Mononuclear cell (primary cell): ENCODE data around the gene PIK3CD. TPM values are rescaled to one million over a fixed set of nuclear protein-coding genes. Genes with fewer than 3 reads are reported as not detected.

Source experiments
- H3K27me3 ChIP-seq: 2 replicates; pipeline ENCODE4 v1.6.0; 2011; ENCODE audit warnings: low read length, control low read depth; ENCODE audit not compliant: insufficient read depth
- H3K4me1 ChIP-seq: 2 replicates; pipeline ENCODE4 v1.5.1; 2011; ENCODE audit warnings: mild to moderate bottlenecking, low read length, control low read depth; ENCODE audit not compliant: insufficient read depth
- H3K4me3 ChIP-seq: 2 replicates; pipeline ENCODE4 v1.5.1; 2011; ENCODE audit warnings: mild to moderate bottlenecking, low read length, moderate library complexity
- H3K9me3 ChIP-seq: 2 replicates; pipeline ENCODE4 v1.5.1; 2011; ENCODE audit warnings: low read depth, mild to moderate bottlenecking, control low read depth, low read length
- total RNA-seq: library from RNA; depleted of rRNA; stranded (reverse); fragments of >200 nt; gene quantifications from one replicate; pipeline ENCODE4 v1.2.3, GENCODE V29; 2012

The PIK3CD gene
- total RNA-seq, 1 donor = 126 TPM

- peaks cover 9% of the 10 kb centered on the region for H3K4me1 ChIP-seq
- H3K4me3 ChIP-seq = no peak overlapping the region
- no peaks in the 10 kb centered on the region for H3K9me3 ChIP-seq
- H3K27me3 ChIP-seq = no peaks in the 10 kb centered on the region
These were observed 112.4 kb downstream of the PIK3CD start for GRCh38 chr1:9763914-9764313.

GRCh38 chr1:9764550-9764949 is 113.0 kb downstream of the PIK3CD start:
- Histone ChIP-seq H3K4me3 (no peak overlapping the region), H3K27me3 (no peaks in the 10 kb centered on the region), H3K9me3 (no peaks in the 10 kb centered on the region)

GRCh38 chr1:9766759-9767442 is 115.4 kb downstream of the PIK3CD start:
- no peaks in the 10 kb centered on the region for H3K4me1 ChIP-seq
- H3K27me3 ChIP-seq = no peaks in the 10 kb centered on the region
- H3K9me3 ChIP-seq = no peaks in the 10 kb centered on the region
- H3K4me3 ChIP-seq = no peak overlapping the region

More at GRCh38 chr1:9764550-9764949, 113.0 kb downstream of the PIK3CD start:
- H3K4me1 ChIP-seq = peaks cover 7% of the 10 kb centered on the region

GRCh38 chr1:9767964-9768668 is 116.6 kb downstream of the PIK3CD start:
- H3K27me3 ChIP-seq = no peaks in the 10 kb centered on the region
- no peaks in the 10 kb centered on the region for H3K4me1 ChIP-seq
- H3K4me3 ChIP-seq = no peak overlapping the region
- no peaks in the 10 kb centered on the region for H3K9me3 ChIP-seq

DNA sequence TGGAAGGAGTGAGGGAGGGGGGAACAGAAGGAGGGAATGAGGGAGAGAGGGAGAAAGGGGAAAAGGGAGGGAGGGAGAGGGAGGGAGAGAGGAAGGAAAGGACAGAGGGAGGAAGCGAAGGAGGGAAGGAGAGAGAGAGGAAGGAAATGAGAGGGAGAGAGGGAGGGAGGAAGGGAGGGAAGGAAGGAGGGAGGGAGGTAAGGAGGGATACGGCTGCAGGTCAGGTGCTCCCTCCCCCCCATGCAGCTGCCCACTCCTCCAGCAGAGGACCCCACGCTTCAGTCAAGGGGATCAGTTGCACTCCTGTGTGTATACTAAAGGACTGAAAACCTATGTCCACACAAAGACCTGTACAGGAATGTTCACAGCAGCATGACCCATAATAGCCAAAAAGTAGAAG is 117.5 kb downstream of the PIK3CD start:
- Histone ChIP-seq H3K9me3 (no peaks in the 10 kb centered on the region), H3K27me3 (no peaks in the 10 kb centered on the region), H3K4me1 (no peaks in the 10 kb centered on the region), H3K4me3 (no peak overlapping the region)

- Histone ChIP-seq H3K4me3 (no peak overlapping the region), H3K9me3 (no peaks in the 10 kb centered on the region), H3K4me1 (no peaks in the 10 kb centered on the region), H3K27me3 (no peaks in the 10 kb centered on the region)
These were observed 118.8 kb downstream of the PIK3CD start for GRCh38 chr1:9770298-9770697.

GRCh38 chr1:9774712-9775679 is 123.5 kb downstream of the PIK3CD start:
- no peak overlapping the region for H3K4me3 ChIP-seq
- H3K4me1 ChIP-seq = no peaks in the 10 kb centered on the region
- no peaks in the 10 kb centered on the region for H3K9me3 ChIP-seq
- no peaks in the 10 kb centered on the region for H3K27me3 ChIP-seq

GRCh38 chr1:9776685-9777084 is 125.2 kb downstream of the PIK3CD start:
- Histone ChIP-seq H3K4me1 (no peaks in the 10 kb centered on the region), H3K27me3 (no peaks in the 10 kb centered on the region), H3K9me3 (no peaks in the 10 kb centered on the region)

More at GRCh38 chr1:9776685-9777084, 125.2 kb downstream of the PIK3CD start:
- no peak overlapping the region for H3K4me3 ChIP-seq

Other genes with a start within 250 kb of the PIK3CD start
- gene SLC25A33, start 112.3 kb upstream of the PIK3CD start, total RNA-seq = 6.7 TPM
- 3.3 TPM for gene TMEM201, start 62.8 kb upstream of the PIK3CD start, total RNA-seq
- gene CLSTN1, start 172.2 kb downstream of the PIK3CD start, total RNA-seq = 42.9 TPM